ENCODE results near the gene TMEM198. TPM values are rescaled to one million over a fixed set of nuclear protein-coding genes. Genes with fewer than 3 reads are reported as not detected.
A peak's percentile ranks its signal among the peaks of the same experiment; 100 is the strongest.

Gene TMEM198
- total and polyA plus RNA-seq, 2 of the 4 experiments (the other 2 are of a cell fraction): 0.18 to 2.2 TPM

DNA sequence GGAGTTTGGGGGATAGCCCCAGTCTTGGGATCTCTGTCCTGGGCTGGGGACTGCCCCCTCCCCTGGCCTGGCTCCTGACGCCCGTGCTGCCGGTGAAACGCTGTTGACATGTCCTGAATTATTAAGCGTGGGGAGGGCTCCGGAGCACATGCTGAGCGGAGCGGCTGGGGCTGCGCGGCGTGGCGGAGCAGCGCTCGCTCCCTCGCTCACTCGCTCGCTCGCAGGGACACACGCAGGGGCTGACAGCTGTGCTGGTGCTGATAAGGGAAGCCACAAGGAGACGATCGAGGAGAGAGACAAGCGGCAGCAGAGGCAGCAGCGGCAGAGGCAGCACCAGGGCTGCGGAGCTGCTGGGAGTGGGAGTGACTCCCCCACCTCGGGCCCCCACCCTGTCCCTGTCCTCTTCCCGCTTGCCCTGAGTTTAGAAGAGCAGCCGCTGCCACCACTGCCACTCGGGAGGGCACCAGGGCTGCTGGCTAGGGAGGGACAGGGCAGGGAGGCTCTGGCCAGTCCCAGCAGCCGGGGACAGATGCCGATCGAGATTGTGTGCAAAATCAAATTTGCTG is 29.5 kb upstream of the TMEM198 start, which contains the start of gene ASIC4:
ASIC4 (plus strand) TSS at position 287 of the 566 bp plus-strand sequence; CDS start at position 530, 243 bp downstream.
- Histone ChIP-seq H2AFZ (replicated peaks; ENCODE audit: low read length, poor library complexity) (peak within 1 kb of the TSS; percentile 68), H3K4me1 (ENCODE audit: control insufficient read depth, insufficient read depth, low read length) (peaks cover 8% of the 10 kb centered on the region; the same call in 1 of the 2 replicates), H3K23ac (ENCODE audit: low read depth, low read length) (no peak within 1 kb of the TSS; the same call in 1 of the 2 replicates), H4K5ac (ENCODE audit: low read depth, low read length) (no peak within 1 kb of the TSS), H3K14ac (replicated peaks; ENCODE audit: low read depth, low read length) (no peak within 1 kb of the TSS), H2AK5ac (ENCODE audit: low read depth, low read length) (no peak within 1 kb of the TSS), H3K4ac (ENCODE audit: low read depth, low read length) (no peak within 1 kb of the TSS), H3K4me3 (ENCODE audit: insufficient read depth, low read depth, low read length) (no peak within 1 kb of the TSS; the same call in 1 of the 2 replicates), H3K27me3 (ENCODE audit: control insufficient read depth, insufficient read depth, low read length) (peaks cover 78% of the 10 kb centered on the region), H3K36me3 (ENCODE audit: control insufficient read depth, insufficient read depth, low read length) (no peaks in the 10 kb centered on the region), H2BK120ac (ENCODE audit: low read depth, low read length) (no peak within 1 kb of the TSS), H2BK5ac (ENCODE audit: low read depth, low read length, poor library complexity, severe bottlenecking) (no peak within 1 kb of the TSS), H3K9me3 (ENCODE audit: control insufficient read depth, insufficient read depth, low read length) (no peaks in the 10 kb centered on the region), H3K4me2 (ENCODE audit: low read depth, low read length) (peak within 1 kb of the TSS; percentile 52; the same call in 1 of the 2 replicates), H2BK20ac (ENCODE audit: low read depth, low read length) (no peak within 1 kb of the TSS), H3K56ac (ENCODE audit: extremely low read depth, insufficient read depth, low read length) (no peak within 1 kb of the TSS), H3K79me1 (ENCODE audit: low read depth in 1 of 2, low read length in 2 of 2) (no peaks in the 10 kb centered on the region), H3K9ac (ENCODE audit: low read depth, low read length) (no peak within 1 kb of the TSS), H4K20me1 (ENCODE audit: insufficient read depth, low read length) (no peaks in the 10 kb centered on the region), H4K91ac (ENCODE audit: insufficient read depth, low read depth, low read length) (no peak within 1 kb of the TSS), H2AK9ac (replicated peaks; ENCODE audit: low read depth, low read length, poor library complexity) (no peak within 1 kb of the TSS), H3K9me1 (ENCODE audit: insufficient read depth, low read length) (no peaks in the 10 kb centered on the region), H2BK15ac (ENCODE audit: low read depth, low read length) (no peak within 1 kb of the TSS), H3K27ac (ENCODE audit: insufficient read depth, low read length) (no peak within 1 kb of the TSS), H3K18ac (ENCODE audit: low read depth, low read length) (no peak within 1 kb of the TSS), H4K8ac (ENCODE audit: low read depth in 2 of 2, low read length in 2 of 2) (no peak within 1 kb of the TSS)
- ATAC-seq (ENCODE audit: low read depth) (peak; percentile 24), DNase-seq (peak; percentile 12)
- ChIA-PET POLR2A (ENCODE audit: unreplicated experiment) (no interaction called here), CTCF (interaction anchor here (1.5 kb wide), 1 partner anchor 111 kb away, joined by 5 read pairs; no protein-coding TSS in a partner anchor)
- BruUV-seq (replicated peaks): no TSS peak
- dilution Hi-C loops (cut with HindIII; ENCODE audit: low sequenced_read_pairs, unreplicated experiment): no loop called here
- WGBS, 2 experiments (ENCODE audit: extremely low coverage in 2 of 2, insufficient read length in 1 of 2): 14% methylated on average over 16 of the region's 31 CpGs; no CpG with 5 or more reads in 1 of the 2 experiments
- in situ Hi-C loops (cut with MboI; ENCODE audit: low sequenced_read_pairs): no loop called here
- intact Hi-C loops (cut with micrococcal nuclease): no loop called here
- TF ChIP-seq MXI1 (IDR thresholded peaks at IDR 0.05; ENCODE audit: borderline replicate concordance, low read depth, low read length) (peak; percentile 60; the same call in 1 of the 2 replicates), SMC3 (IDR thresholded peaks at IDR 0.05; ENCODE audit: low read depth, low read length) (no peak)

Data from IMR-90 (cell line).